ENCODE data around the gene NTM.

DNA sequence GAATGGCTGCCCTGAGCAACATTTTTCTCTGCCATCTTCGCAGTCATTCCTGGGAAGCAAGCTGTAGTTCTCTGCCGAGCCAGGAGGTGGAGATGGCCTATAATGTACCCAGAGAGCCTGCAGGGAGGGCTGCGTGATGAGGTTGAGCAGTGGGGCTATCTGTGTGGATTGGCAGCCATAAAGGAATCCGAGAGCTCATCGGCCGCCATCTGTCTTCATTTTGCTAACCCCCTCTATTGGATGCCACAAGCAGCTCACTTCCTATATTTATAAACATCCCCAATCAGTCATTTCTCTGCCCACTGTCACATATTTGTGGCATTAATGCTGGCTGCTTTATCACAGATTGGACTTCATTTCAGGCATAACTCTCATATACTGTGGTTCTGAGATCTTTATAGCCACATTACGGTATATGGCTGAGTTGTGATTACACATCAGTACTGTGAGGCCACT lies 209.5 kb downstream of the NTM start:
- TF ChIP-seq, protein P1, sequence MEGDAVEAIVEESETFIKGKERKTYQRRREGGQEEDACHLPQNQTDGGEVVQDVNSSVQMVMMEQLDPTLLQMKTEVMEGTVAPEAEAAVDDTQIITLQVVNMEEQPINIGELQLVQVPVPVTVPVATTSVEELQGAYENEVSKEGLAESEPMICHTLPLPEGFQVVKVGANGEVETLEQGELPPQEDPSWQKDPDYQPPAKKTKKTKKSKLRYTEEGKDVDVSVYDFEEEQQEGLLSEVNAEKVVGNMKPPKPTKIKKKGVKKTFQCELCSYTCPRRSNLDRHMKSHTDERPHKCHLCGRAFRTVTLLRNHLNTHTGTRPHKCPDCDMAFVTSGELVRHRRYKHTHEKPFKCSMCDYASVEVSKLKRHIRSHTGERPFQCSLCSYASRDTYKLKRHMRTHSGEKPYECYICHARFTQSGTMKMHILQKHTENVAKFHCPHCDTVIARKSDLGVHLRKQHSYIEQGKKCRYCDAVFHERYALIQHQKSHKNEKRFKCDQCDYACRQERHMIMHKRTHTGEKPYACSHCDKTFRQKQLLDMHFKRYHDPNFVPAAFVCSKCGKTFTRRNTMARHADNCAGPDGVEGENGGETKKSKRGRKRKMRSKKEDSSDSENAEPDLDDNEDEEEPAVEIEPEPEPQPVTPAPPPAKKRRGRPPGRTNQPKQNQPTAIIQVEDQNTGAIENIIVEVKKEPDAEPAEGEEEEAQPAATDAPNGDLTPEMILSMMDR (IDR thresholded peaks at IDR 0.05; ENCODE audit: extremely low read depth in 1 of 2, insufficient read depth in 1 of 2, low read depth in 1 of 2, low read length in 2 of 2): no peak
- no peak for TF ChIP-seq EZH2 (IDR thresholded peaks at IDR 0.05; ENCODE audit: borderline replicate concordance, low read depth, low read length, severe bottlenecking)
- TF ChIP-seq, protein P2, sequence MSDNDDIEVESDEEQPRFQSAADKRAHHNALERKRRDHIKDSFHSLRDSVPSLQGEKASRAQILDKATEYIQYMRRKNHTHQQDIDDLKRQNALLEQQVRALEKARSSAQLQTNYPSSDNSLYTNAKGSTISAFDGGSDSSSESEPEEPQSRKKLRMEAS (IDR thresholded peaks at IDR 0.05; ENCODE audit: insufficient read depth, insufficient read length): no peak
- no peak for TF ChIP-seq POLR2AphosphoS5 (IDR thresholded peaks at IDR 0.05; ENCODE audit: insufficient read depth, low read depth, low read length)
- TF ChIP-seq POLR2A (IDR thresholded peaks at IDR 0.05; ENCODE audit: low read depth, low read length): no peak
- no peak for TF ChIP-seq MYC (IDR thresholded peaks at IDR 0.05; ENCODE audit: low read depth, low read length)
- no peak for TF ChIP-seq FOS (IDR thresholded peaks at IDR 0.05; ENCODE audit: borderline replicate concordance, insufficient read depth, low read length)
- no peak for TF ChIP-seq GATA2 (IDR thresholded peaks at IDR 0.05; ENCODE audit: insufficient read depth, insufficient read length, low read depth, low read length)
- no peak for TF ChIP-seq JUN (IDR thresholded peaks at IDR 0.05; ENCODE audit: borderline replicate concordance, insufficient read depth, insufficient read length, low read depth)

Measured in endothelial cell of umbilical vein (primary cell).